IMR-90 (cell line): Measurements from ENCODE around the gene STAU1. TPM values are rescaled to one million over a fixed set of nuclear protein-coding genes. Genes with fewer than 3 reads are reported as not detected.

Experiments used
- ATAC-seq: fragments of 200-7000 bp; cut with Tn5 transposase; 2 replicates; pipeline ENCODE4 v1.9.1; 2020; ENCODE audit warnings: low read depth, mild to moderate bottlenecking, moderate library complexity
- BruUV-seq: library from RNA; stranded (reverse); fragments of 400-500 nt; replicated peaks from 2 replicates; lab custom pipeline; 2021; lab: Mats Ljungman, UMichigan
- CTCF ChIA-PET: fragments of 300-600 bp; formaldehyde crosslinking; extraction: SDS; loops from one replicate; lab custom pipeline; 2021; ENCODE audit warnings: antibody characterized with exemption; lab: Yijun Ruan, JAX
- POLR2A ChIA-PET: fragments of 300-600 bp; sonication (Branson Sonifier 250); formaldehyde crosslinking; loops from one replicate; lab custom pipeline; 2022; ENCODE audit warnings: antibody characterized with exemption; ENCODE audit not compliant: unreplicated experiment; lab: Charles Lee
- DNase-seq: peaks from one replicate; pipeline ENCODE4 v3.0.0; 2013
- H2AFZ ChIP-seq: replicated peaks from 2 replicates; pipeline ENCODE3; 2013; ENCODE audit warnings: low read length, mild to moderate bottlenecking; ENCODE audit not compliant: poor library complexity
- H2AK5ac ChIP-seq: 2 replicates; pipeline ENCODE4 v1.6.1; 2013; ENCODE audit warnings: low read depth, low read length, inconsistent platforms
- H2AK9ac ChIP-seq: replicated peaks from 2 replicates; pipeline ENCODE3; 2013; ENCODE audit warnings: mild to moderate bottlenecking, low read depth, low read length, moderate library complexity; ENCODE audit not compliant: poor library complexity
- H2BK120ac ChIP-seq: 2 replicates; pipeline ENCODE4 v1.6.1; 2013; ENCODE audit warnings: low read depth, low read length, inconsistent platforms
- H2BK15ac ChIP-seq: 3 replicates; pipeline ENCODE4 v1.6.1; 2013; ENCODE audit warnings: low read depth, low read length, inconsistent platforms
- H2BK20ac ChIP-seq: 2 replicates; pipeline ENCODE4 v1.6.1; 2013; ENCODE audit warnings: low read depth, mild to moderate bottlenecking, inconsistent platforms, low read length, moderate library complexity
- H2BK5ac ChIP-seq: 2 replicates; pipeline ENCODE4 v1.6.1; 2013; ENCODE audit warnings: mild to moderate bottlenecking, low read depth, low read length, inconsistent platforms; ENCODE audit not compliant: poor library complexity, severe bottlenecking
- H3K14ac ChIP-seq: replicated peaks from 2 replicates; pipeline ENCODE4 v1.6.1; 2013; ENCODE audit warnings: low read depth, low read length, inconsistent platforms
- H3K18ac ChIP-seq: 2 replicates; pipeline ENCODE4 v1.6.1; 2013; ENCODE audit warnings: low read depth, low read length, control low read depth
- H3K23ac ChIP-seq: 2 replicates; pipeline ENCODE4 v1.6.1; 2013; ENCODE audit warnings: low read depth, low read length, inconsistent platforms
- H3K27ac ChIP-seq: 2 replicates; pipeline ENCODE4 v1.5.1; 2013; ENCODE audit warnings: mild to moderate bottlenecking, control low read depth, low read length; ENCODE audit not compliant: insufficient read depth
- H3K27me3 ChIP-seq: 2 replicates; pipeline ENCODE4 v1.6.1; 2013; ENCODE audit warnings: low read length; ENCODE audit not compliant: control insufficient read depth, insufficient read depth
- H3K36me3 ChIP-seq: 2 replicates; pipeline ENCODE4 v1.6.1; 2013; ENCODE audit warnings: low read length, mixed read lengths; ENCODE audit not compliant: control insufficient read depth, insufficient read depth
- H3K4ac ChIP-seq: 2 replicates; pipeline ENCODE4 v1.6.1; 2013; ENCODE audit warnings: low read depth, low read length, inconsistent platforms
- H3K4me1 ChIP-seq: 2 replicates; pipeline ENCODE4 v1.6.1; 2013; ENCODE audit warnings: low read length, mixed read lengths; ENCODE audit not compliant: control insufficient read depth, insufficient read depth
- H3K4me2 ChIP-seq: 2 replicates; pipeline ENCODE4 v1.6.1; 2013; ENCODE audit warnings: low read depth, mild to moderate bottlenecking, control low read depth, low read length, moderate library complexity
- H3K4me3 ChIP-seq: 2 replicates; pipeline ENCODE4 v1.5.1; 2013; ENCODE audit warnings: low read depth, mild to moderate bottlenecking, control low read depth, low read length, moderate library complexity; ENCODE audit not compliant: insufficient read depth
- H3K56ac ChIP-seq: 2 replicates; pipeline ENCODE4 v1.6.1; 2013; ENCODE audit warnings: low read length, inconsistent platforms; ENCODE audit not compliant: insufficient read depth; ENCODE audit errors: extremely low read depth
- H3K79me1 ChIP-seq, 2 experiments: 2 replicates each; pipeline ENCODE4 v1.6.1; 2013; ENCODE audit warnings: low read length in 2 of 2, inconsistent platforms in 1 of 2, low read depth in 1 of 2
- H3K9ac ChIP-seq: 2 replicates; pipeline ENCODE4 v1.6.1; 2013; ENCODE audit warnings: low read depth, low read length, control low read depth
- H3K9me1 ChIP-seq: 2 replicates; pipeline ENCODE4 v1.6.1; 2013; ENCODE audit warnings: low read length, inconsistent platforms; ENCODE audit not compliant: insufficient read depth
- H3K9me3 ChIP-seq: 2 replicates; pipeline ENCODE4 v1.6.1; 2013; ENCODE audit warnings: low read length; ENCODE audit not compliant: control insufficient read depth, insufficient read depth
- H4K20me1 ChIP-seq: 2 replicates; pipeline ENCODE4 v1.6.1; 2013; ENCODE audit warnings: low read length, inconsistent platforms; ENCODE audit not compliant: insufficient read depth
- H4K5ac ChIP-seq: 2 replicates; pipeline ENCODE4 v1.6.1; 2013; ENCODE audit warnings: mild to moderate bottlenecking, low read depth, low read length, control low read depth
- H4K8ac ChIP-seq, 2 experiments: 2 replicates each; pipeline ENCODE4 v1.6.1; 2013; ENCODE audit warnings: low read depth in 2 of 2, low read length in 2 of 2, control low read depth in 1 of 2, inconsistent platforms in 1 of 2
- H4K91ac ChIP-seq: 2 replicates; pipeline ENCODE4 v1.6.1; 2013; ENCODE audit warnings: low read depth, low read length, inconsistent platforms; ENCODE audit not compliant: insufficient read depth
- BHLHE40 ChIP-seq: fragments of 150-350 bp; IDR thresholded peaks from 2 replicates; pipeline ENCODE4 v1.6.1; 2016; ENCODE audit warnings: mild to moderate bottlenecking, low read depth, low read length
- CEBPB ChIP-seq: IDR thresholded peaks from 2 replicates; pipeline ENCODE4 v1.6.1; 2012; ENCODE audit warnings: low read depth, low read length, improper control_type of control experiment
- CHD1 ChIP-seq: IDR thresholded peaks from 2 replicates; pipeline ENCODE4 v1.6.1; 2012; ENCODE audit warnings: low read depth, low read length, improper control_type of control experiment
- CTCF ChIP-seq: conservative IDR thresholded peaks from 2 replicates; pipeline ENCODE4 v1.5.1; 2012; ENCODE audit warnings: mild to moderate bottlenecking, low read depth, low read length, improper control_type of control experiment
- ELK1 ChIP-seq: fragments of 150-350 bp; IDR thresholded peaks from 2 replicates; pipeline ENCODE4 v1.6.1; 2016; ENCODE audit warnings: low read depth, mild to moderate bottlenecking, low read length, moderate library complexity, borderline replicate concordance
- FOS ChIP-seq: fragments of 150-350 bp; IDR thresholded peaks from 2 replicates; pipeline ENCODE4 v1.6.1; 2016; ENCODE audit warnings: low read depth, low read length
- MAFK ChIP-seq: IDR thresholded peaks from 2 replicates; pipeline ENCODE4 v1.6.1; 2012; ENCODE audit warnings: low read depth, low read length, improper control_type of control experiment
- MAZ ChIP-seq: IDR thresholded peaks from 2 replicates; pipeline ENCODE4 v1.6.1; 2012; ENCODE audit warnings: low read depth, mild to moderate bottlenecking, low read length, improper control_type of control experiment, moderate library complexity, borderline replicate concordance
- MXI1 ChIP-seq: IDR thresholded peaks from 2 replicates; pipeline ENCODE4 v1.6.1; 2012; ENCODE audit warnings: low read depth, mild to moderate bottlenecking, low read length, moderate library complexity, borderline replicate concordance
- NFE2L2 ChIP-seq: fragments of 150-350 bp; IDR thresholded peaks from 2 replicates; pipeline ENCODE4 v1.6.1; 2016; ENCODE audit warnings: low read depth, mild to moderate bottlenecking, low read length
- POLR2A ChIP-seq: IDR thresholded peaks from 2 replicates; pipeline ENCODE4 v1.6.1; 2012; ENCODE audit warnings: mild to moderate bottlenecking, low read depth, low read length
- RAD21 ChIP-seq: IDR thresholded peaks from 2 replicates; pipeline ENCODE4 v1.6.1; 2012; ENCODE audit warnings: low read length, improper control_type of control experiment
- RCOR1 ChIP-seq: IDR thresholded peaks from 2 replicates; pipeline ENCODE4 v1.6.1; 2012; ENCODE audit warnings: mild to moderate bottlenecking, low read length, improper control_type of control experiment; ENCODE audit not compliant: insufficient replicate concordance
- RFX5 ChIP-seq: IDR thresholded peaks from 2 replicates; pipeline ENCODE4 v1.8.0; 2012; ENCODE audit warnings: low read depth, mild to moderate bottlenecking, low read length, moderate library complexity
- SMC3 ChIP-seq: fragments of 150-350 bp; IDR thresholded peaks from 2 replicates; pipeline ENCODE4 v1.6.1; 2016; ENCODE audit warnings: low read depth, mild to moderate bottlenecking, antibody characterized with exemption, low read length, moderate library complexity
- USF2 ChIP-seq: fragments of 150-350 bp; IDR thresholded peaks from 2 replicates; pipeline ENCODE4 v1.6.1; 2017; ENCODE audit warnings: mild to moderate bottlenecking, antibody characterized with exemption, low read length, low read depth
- dilution Hi-C: fragments of 300-500 bp; cut with HindIII; formaldehyde crosslinking; loops from one replicate; pipeline ENCODE4 v1.14.3; 2018; ENCODE audit warnings: low sequenced_read_pairs; ENCODE audit not compliant: unreplicated experiment
- in situ Hi-C: fragments of 300-500 bp; cut with MboI; formaldehyde crosslinking; loops from 3 replicates; pipeline ENCODE4 v1.14.3; 2019; ENCODE audit warnings: low sequenced_read_pairs, inconsistent platforms, mixed read lengths
- intact Hi-C: fragments of 100-400 bp; cut with micrococcal nuclease; formaldehyde crosslinking; loops from 2 replicates; pipeline ENCODE4 v1.10.0; 2022
- polyA plus RNA-seq, 3 experiments: library from polyadenylated mRNA; depleted of rRNA; stranded (reverse); fragments of >200 nt; gene quantifications; 2 replicates each; pipeline ENCODE4 v1.2.3, GENCODE V29; 2012; ENCODE audit warnings: low replicate concordance in 1 of 3
- total RNA-seq: library from RNA; depleted of rRNA; stranded (reverse); fragments of >200 nt; gene quantifications from 2 replicates; pipeline ENCODE4 v1.2.3, GENCODE V29; 2012

Gene STAU1
- total and polyA plus RNA-seq, 2 of the 4 experiments (the other 2 are of a cell fraction) = 35.3 to 50.3 TPM

GRCh38 chr20:49138431-49138830, 49.7 kb downstream of the STAU1 start:
- BruUV-seq = no TSS peak
- Histone ChIP-seq H2BK15ac (no peak overlapping the region), H4K8ac (no peak overlapping the region), H2AFZ (no peak overlapping the region), H3K4me1 (peaks cover 2% of the 10 kb centered on the region; the same call in 1 of the 2 replicates), H3K18ac (no peak overlapping the region), H3K9me3 (no peaks in the 10 kb centered on the region), H3K4me3 (no peak overlapping the region), H4K5ac (no peak overlapping the region), H2BK5ac (no peak overlapping the region), H3K4ac (no peak overlapping the region), H2BK120ac (no peak overlapping the region), H3K4me2 (no peak overlapping the region), H4K91ac (no peak overlapping the region), H3K56ac (no peak overlapping the region), H3K36me3 (peaks cover 8% of the 10 kb centered on the region), H4K20me1 (peaks cover 7% of the 10 kb centered on the region), H3K27me3 (no peaks in the 10 kb centered on the region), H3K23ac (no peak overlapping the region), H3K79me1 (peaks cover 22 to 46% of the 10 kb centered on the region in 2 experiments), H3K9me1 (no peaks in the 10 kb centered on the region; the same call in 1 of the 2 replicates), H2AK5ac (no peak overlapping the region), H2BK20ac (no peak overlapping the region), H3K9ac (no peak overlapping the region), H3K14ac (no peak overlapping the region), H2AK9ac (no peak overlapping the region), H3K27ac (no peak overlapping the region)
- no peak for DNase-seq
- intact Hi-C loops = loop anchor here (10.0 kb wide), 1 partner anchor 46 kb away; the partner anchor contains the start of gene STAU1
- TF ChIP-seq CTCF (no peak), NFE2L2 (no peak), RFX5 (no peak), BHLHE40 (no peak), CEBPB (no peak), POLR2A (no peak), RCOR1 (no peak), ELK1 (no peak), USF2 (no peak), MAZ (no peak), RAD21 (no peak), CHD1 (no peak), MAFK (no peak), FOS (no peak), MXI1 (no peak), SMC3 (no peak)
- CTCF ChIA-PET = interaction anchor here (0.6 kb wide), 1 partner anchor 44 kb away, joined by 3 read pairs; no protein-coding TSS in a partner anchor
- in situ Hi-C loops = no loop called here
- dilution Hi-C loops = no loop called here
- ATAC-seq = no peak
- POLR2A ChIA-PET = no interaction called here
